Measurements from ENCODE around the gene PRR3.
A peak's percentile ranks its signal among the peaks of the same experiment; 100 is the strongest.

The PRR3 gene

DNA sequence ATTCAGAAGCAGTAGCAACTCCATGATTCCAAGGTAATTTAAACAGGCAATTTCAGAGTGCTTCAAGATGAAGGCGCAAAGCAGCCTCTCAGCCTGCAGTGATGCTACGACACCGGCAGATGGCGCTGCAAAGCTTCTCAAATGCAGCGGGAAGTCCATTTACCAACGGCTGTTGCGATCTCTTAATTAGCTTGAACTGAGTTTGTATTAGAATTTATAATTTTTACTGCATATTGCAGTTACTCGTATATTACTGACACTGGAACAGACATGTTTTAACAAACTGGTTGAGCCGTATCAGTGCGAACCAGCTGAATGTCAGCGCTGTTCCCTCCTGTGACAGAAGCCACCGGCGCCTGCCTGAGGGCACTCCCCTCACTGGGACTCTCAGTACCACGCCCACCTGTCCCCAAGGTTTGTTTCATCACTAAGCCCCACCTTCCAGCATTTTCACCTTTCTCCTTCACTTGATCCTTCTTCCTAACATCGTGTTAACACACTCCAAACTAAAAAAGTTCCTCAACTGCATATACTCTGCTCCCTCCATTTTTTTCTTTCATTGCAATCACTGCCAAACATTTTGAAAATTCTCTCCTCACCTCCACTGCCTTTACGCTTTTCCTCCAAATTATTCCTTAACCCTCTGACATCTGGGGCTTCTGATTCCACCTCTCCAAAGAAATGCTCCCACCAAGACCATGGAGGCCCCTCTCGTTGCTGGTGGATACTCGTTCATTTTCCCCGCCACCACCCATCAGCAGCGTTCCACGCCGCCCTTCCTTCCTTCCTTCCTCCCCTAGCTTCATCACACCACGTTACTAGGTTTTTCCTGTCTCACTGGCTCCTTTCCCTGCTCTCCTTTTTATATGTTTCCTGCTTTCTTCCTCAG, 15.3 kb upstream of the PRR3 start:
- DNase-seq = peak; percentile 89 to 97
- no CpG with 5 or more reads among the region's 23 CpGs for WGBS (ENCODE audit: extremely low coverage, insufficient coverage, insufficient read length)
- no peak overlapping the region for H4K12ac ChIP-seq (ENCODE audit: low read depth, low read length)
- H2AFZ ChIP-seq (ENCODE audit: insufficient read depth, low read length, poor library complexity) = no peak overlapping the region
- no peak overlapping the region for H4K91ac ChIP-seq (ENCODE audit: low read depth, low read length)
- no peak overlapping the region for H3K9ac ChIP-seq (ENCODE audit: low read length)
- no peak overlapping the region for H3K4me3 ChIP-seq (ENCODE audit: low read depth, low read length)
- H3K9me3 ChIP-seq (ENCODE audit: insufficient read depth, low read depth, low read length) = no peaks in the 10 kb centered on the region
- no peaks in the 10 kb centered on the region for H3K27me3 ChIP-seq (ENCODE audit: insufficient read depth, low read length)
- no peak overlapping the region for H2BK120ac ChIP-seq (ENCODE audit: insufficient read depth, low read length, poor library complexity)
- no peak overlapping the region for H2BK5ac ChIP-seq (ENCODE audit: low read depth, low read length, poor library complexity)
- no peak overlapping the region for H3K4ac ChIP-seq (ENCODE audit: low read depth, low read length)
- H3K79me2 ChIP-seq (ENCODE audit: control insufficient read depth, insufficient read depth, low read length, poor library complexity) = no peaks in the 10 kb centered on the region
- no peak overlapping the region for H3K23ac ChIP-seq (ENCODE audit: low read length)
- no peak overlapping the region for H3K14ac ChIP-seq (ENCODE audit: low read length)
- no peak overlapping the region for H2AK5ac ChIP-seq (ENCODE audit: low read length)
- H4K8ac ChIP-seq (ENCODE audit: low read depth, low read length) = no peak overlapping the region
- H3K4me1 ChIP-seq (ENCODE audit: control insufficient read depth in 1 of 2, insufficient read depth in 2 of 2, low read length in 2 of 2) = no peaks in the 10 kb centered on the region
- H3K36me3 ChIP-seq (ENCODE audit: control insufficient read depth in 1 of 2, insufficient read depth in 2 of 2, low read length in 2 of 2) = peaks cover 9 to 12% of the 10 kb centered on the region in 2 experiments
- H3K27ac ChIP-seq (ENCODE audit: low read depth, low read length) = no peak overlapping the region
- H3K79me1 ChIP-seq (ENCODE audit: low read length) = no peaks in the 10 kb centered on the region
- no peak overlapping the region for H2BK12ac ChIP-seq (ENCODE audit: low read length)
- H3K4me2 ChIP-seq (ENCODE audit: low read length) = peak overlapping the region; percentile 66
- no peak overlapping the region for H3K18ac ChIP-seq (ENCODE audit: low read length)

DNA sequence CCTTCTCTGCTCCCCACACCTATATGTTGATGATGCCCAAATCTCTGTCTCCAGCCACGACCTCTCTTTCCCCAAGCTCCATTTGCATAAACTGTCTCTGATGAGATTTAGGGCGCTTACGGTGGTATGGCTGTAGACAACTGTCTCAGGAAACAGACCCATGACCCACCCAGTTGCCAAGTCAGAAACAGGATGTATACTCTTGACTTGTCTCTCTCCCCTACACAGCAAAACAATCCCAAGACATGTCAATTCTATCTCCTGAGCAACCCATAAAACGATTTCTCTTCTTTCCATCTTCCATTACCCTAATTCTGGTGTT, 14.7 kb upstream of the PRR3 start:
- H4K12ac ChIP-seq (ENCODE audit: low read depth, low read length) = no peak overlapping the region
- H3K4me3 ChIP-seq (ENCODE audit: low read depth, low read length) = no peak overlapping the region
- no peaks in the 10 kb centered on the region for H3K4me1 ChIP-seq (ENCODE audit: control insufficient read depth in 1 of 2, insufficient read depth in 2 of 2, low read length in 2 of 2)
- no peaks in the 10 kb centered on the region for H3K79me2 ChIP-seq (ENCODE audit: control insufficient read depth, insufficient read depth, low read length, poor library complexity)
- H2AFZ ChIP-seq (ENCODE audit: insufficient read depth, low read length, poor library complexity) = no peak overlapping the region
- no peak overlapping the region for H3K9ac ChIP-seq (ENCODE audit: low read length)
- H3K27ac ChIP-seq (ENCODE audit: low read depth, low read length) = no peak overlapping the region
- peaks cover 14 to 18% of the 10 kb centered on the region in 2 experiments for H3K36me3 ChIP-seq (ENCODE audit: control insufficient read depth in 1 of 2, insufficient read depth in 2 of 2, low read length in 2 of 2)
- H2BK5ac ChIP-seq (ENCODE audit: low read depth, low read length, poor library complexity) = no peak overlapping the region
- no peak overlapping the region for H3K14ac ChIP-seq (ENCODE audit: low read length)
- H3K4me2 ChIP-seq (ENCODE audit: low read length) = no peak overlapping the region
- no peak overlapping the region for H2BK120ac ChIP-seq (ENCODE audit: insufficient read depth, low read length, poor library complexity)
- no peak overlapping the region for H4K8ac ChIP-seq (ENCODE audit: low read depth, low read length)
- WGBS (ENCODE audit: extremely low coverage, insufficient coverage, insufficient read length) = 100% methylated on average over 1 of the region's 4 CpGs
- no peak overlapping the region for H3K23ac ChIP-seq (ENCODE audit: low read length)
- H2BK12ac ChIP-seq (ENCODE audit: low read length) = no peak overlapping the region
- H3K9me3 ChIP-seq (ENCODE audit: insufficient read depth, low read depth, low read length) = no peaks in the 10 kb centered on the region
- H2AK5ac ChIP-seq (ENCODE audit: low read length) = no peak overlapping the region
- no peak for DNase-seq
- no peak overlapping the region for H3K4ac ChIP-seq (ENCODE audit: low read depth, low read length)
- H4K91ac ChIP-seq (ENCODE audit: low read depth, low read length) = no peak overlapping the region
- H3K79me1 ChIP-seq (ENCODE audit: low read length) = no peaks in the 10 kb centered on the region
- H3K27me3 ChIP-seq (ENCODE audit: insufficient read depth, low read length) = no peaks in the 10 kb centered on the region
- H3K18ac ChIP-seq (ENCODE audit: low read length) = no peak overlapping the region

DNA sequence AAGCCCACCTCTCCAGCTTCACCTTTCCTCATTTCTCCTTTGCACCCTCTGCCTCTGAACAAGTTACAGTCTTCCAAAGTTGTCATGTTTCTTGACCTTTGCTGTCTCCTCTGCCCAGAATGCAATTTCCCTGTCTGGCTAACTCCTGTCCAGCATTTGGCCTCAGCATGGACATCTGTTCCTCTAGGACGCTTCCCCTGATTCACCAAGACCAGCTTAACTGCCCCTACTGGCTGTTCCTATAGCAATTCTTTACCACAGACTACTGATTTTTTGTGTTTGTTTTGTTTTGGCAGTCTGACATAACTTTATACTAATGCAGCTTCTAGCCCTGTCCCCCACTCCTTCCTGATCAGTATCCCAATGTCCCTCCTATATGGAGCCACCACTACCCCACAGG, 14.2 kb upstream of the PRR3 start:
- no peaks in the 10 kb centered on the region for H3K79me1 ChIP-seq (ENCODE audit: low read length)
- H3K23ac ChIP-seq (ENCODE audit: low read length) = no peak overlapping the region
- no peak overlapping the region for H3K4me3 ChIP-seq (ENCODE audit: low read depth, low read length)
- H2AFZ ChIP-seq (ENCODE audit: insufficient read depth, low read length, poor library complexity) = no peak overlapping the region
- no peak overlapping the region for H3K18ac ChIP-seq (ENCODE audit: low read length)
- no peaks in the 10 kb centered on the region for H3K27me3 ChIP-seq (ENCODE audit: insufficient read depth, low read length)
- no peak overlapping the region for H4K91ac ChIP-seq (ENCODE audit: low read depth, low read length)
- no peak for DNase-seq
- no peak overlapping the region for H3K4me2 ChIP-seq (ENCODE audit: low read length)
- H3K14ac ChIP-seq (ENCODE audit: low read length) = no peak overlapping the region
- H2BK12ac ChIP-seq (ENCODE audit: low read length) = no peak overlapping the region
- no peak overlapping the region for H3K27ac ChIP-seq (ENCODE audit: low read depth, low read length)
- no peak overlapping the region for H2BK120ac ChIP-seq (ENCODE audit: insufficient read depth, low read length, poor library complexity)
- H2AK5ac ChIP-seq (ENCODE audit: low read length) = no peak overlapping the region
- no peak overlapping the region for H4K8ac ChIP-seq (ENCODE audit: low read depth, low read length)
- H2BK5ac ChIP-seq (ENCODE audit: low read depth, low read length, poor library complexity) = no peak overlapping the region
- no peaks in the 10 kb centered on the region for H3K79me2 ChIP-seq (ENCODE audit: control insufficient read depth, insufficient read depth, low read length, poor library complexity)
- WGBS (ENCODE audit: extremely low coverage, insufficient coverage, insufficient read length) = no CpG with 5 or more reads among the region's 1 CpG
- no peak overlapping the region for H4K12ac ChIP-seq (ENCODE audit: low read depth, low read length)
- H3K36me3 ChIP-seq (ENCODE audit: control insufficient read depth in 1 of 2, insufficient read depth in 2 of 2, low read length in 2 of 2) = peaks cover 14 to 22% of the 10 kb centered on the region in 2 experiments
- H3K4me1 ChIP-seq (ENCODE audit: control insufficient read depth in 1 of 2, insufficient read depth in 2 of 2, low read length in 2 of 2) = no peaks in the 10 kb centered on the region
- H3K9ac ChIP-seq (ENCODE audit: low read length) = no peak overlapping the region
- no peak overlapping the region for H3K4ac ChIP-seq (ENCODE audit: low read depth, low read length)
- H3K9me3 ChIP-seq (ENCODE audit: insufficient read depth, low read depth, low read length) = no peaks in the 10 kb centered on the region

DNA sequence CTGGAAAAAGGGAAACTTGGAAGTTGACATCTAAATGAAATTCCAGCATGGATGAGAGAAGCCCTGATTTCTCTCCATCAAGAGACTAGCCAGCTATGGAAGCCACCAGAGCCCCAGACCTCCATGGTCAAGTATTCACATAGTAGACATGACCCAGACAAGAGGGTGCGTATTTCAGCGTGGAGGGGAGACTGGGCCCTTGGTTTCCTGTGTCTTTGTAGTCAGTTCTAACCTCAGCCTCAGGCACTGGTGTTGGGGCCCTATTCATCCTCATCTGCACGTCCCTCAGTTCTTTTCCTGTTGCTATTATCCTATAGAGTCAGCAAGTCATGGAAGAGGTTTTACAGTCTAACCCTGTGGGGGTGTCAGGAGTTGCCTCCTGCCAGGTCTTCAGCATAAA, 13.3 kb upstream of the PRR3 start:
- Histone ChIP-seq H3K36me3 (ENCODE audit: control insufficient read depth in 1 of 2, insufficient read depth in 2 of 2, low read length in 2 of 2) (peaks cover 15 to 29% of the 10 kb centered on the region in 2 experiments), H3K79me1 (ENCODE audit: low read length) (no peaks in the 10 kb centered on the region), H3K27ac (ENCODE audit: low read depth, low read length) (no peak overlapping the region), H3K18ac (ENCODE audit: low read length) (no peak overlapping the region), H2BK120ac (ENCODE audit: insufficient read depth, low read length, poor library complexity) (no peak overlapping the region), H3K27me3 (ENCODE audit: insufficient read depth, low read length) (no peaks in the 10 kb centered on the region), H2AK5ac (ENCODE audit: low read length) (no peak overlapping the region), H3K4me3 (ENCODE audit: low read depth, low read length) (no peak overlapping the region), H2AFZ (ENCODE audit: insufficient read depth, low read length, poor library complexity) (no peak overlapping the region), H3K14ac (ENCODE audit: low read length) (no peak overlapping the region), H3K4me2 (ENCODE audit: low read length) (no peak overlapping the region), H3K4ac (ENCODE audit: low read depth, low read length) (no peak overlapping the region), H4K8ac (ENCODE audit: low read depth, low read length) (no peak overlapping the region), H3K4me1 (ENCODE audit: control insufficient read depth in 1 of 2, insufficient read depth in 2 of 2, low read length in 2 of 2) (no peaks in the 10 kb centered on the region), H3K79me2 (ENCODE audit: control insufficient read depth, insufficient read depth, low read length, poor library complexity) (no peaks in the 10 kb centered on the region), H2BK5ac (ENCODE audit: low read depth, low read length, poor library complexity) (no peak overlapping the region), H2BK12ac (ENCODE audit: low read length) (no peak overlapping the region), H4K12ac (ENCODE audit: low read depth, low read length) (no peak overlapping the region), H3K9me3 (ENCODE audit: insufficient read depth, low read depth, low read length) (no peaks in the 10 kb centered on the region), H3K9ac (ENCODE audit: low read length) (no peak overlapping the region), H4K91ac (ENCODE audit: low read depth, low read length) (no peak overlapping the region), H3K23ac (ENCODE audit: low read length) (no peak overlapping the region)
- WGBS (ENCODE audit: extremely low coverage, insufficient coverage, insufficient read length) = no CpG with 5 or more reads among the region's 3 CpGs
- no peak for DNase-seq

Data from trophoblast cell (in vitro differentiated cells and primary cell).